SKM-1 (cell line): ENCODE results near the gene VSX1.

Experiments used
- DNase-seq: peaks from one replicate; lab custom pipeline; 2025; ENCODE audit not compliant: unreplicated experiment; lab: John Stamatoyannopoulos, UW

Gene VSX1

DNA sequence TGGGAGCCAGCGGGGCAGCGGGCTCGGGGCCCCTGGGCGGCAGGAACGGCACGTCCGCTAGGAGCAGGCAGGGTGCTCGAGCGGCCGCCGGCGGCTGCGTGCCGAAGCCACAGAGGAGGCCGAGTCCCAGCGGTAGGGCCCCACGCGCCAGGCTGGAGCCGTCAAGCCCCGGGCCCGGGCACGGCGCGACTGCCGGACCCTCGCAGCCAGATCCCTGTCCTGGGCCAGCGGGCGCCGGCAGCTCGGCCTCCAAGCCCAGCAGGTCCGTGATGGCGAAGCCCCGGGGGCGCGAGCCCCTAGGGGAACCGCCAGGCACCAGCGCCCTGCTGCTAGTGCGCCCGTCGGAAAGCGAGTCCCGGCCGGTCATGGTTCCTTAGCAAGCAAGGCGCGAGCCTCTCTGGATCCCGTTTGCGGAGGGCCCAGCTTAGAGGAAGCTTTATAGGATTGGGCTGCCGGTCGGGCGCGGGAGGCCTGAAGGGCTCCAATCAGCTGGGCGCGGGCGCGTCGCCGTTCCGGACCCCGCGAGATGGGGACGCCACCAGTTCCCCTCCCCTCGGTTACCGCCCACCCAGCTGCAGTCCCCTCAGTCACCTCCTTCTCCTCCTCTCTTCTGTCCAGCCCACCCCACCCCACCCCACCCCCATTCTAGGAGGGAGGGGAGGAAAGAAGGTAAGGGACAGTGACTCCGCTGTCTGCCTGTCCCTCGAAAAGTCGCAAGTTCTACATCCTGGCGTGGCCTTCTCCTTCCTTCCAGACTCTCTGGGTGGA, at the start of gene VSX1:
Gene VSX1, minus strand, starts transcription at position 412 of the 768 bp plus-strand sequence. Its CDS starts 45 bp downstream, at position 367.
- DNase-seq = no peak

DNA sequence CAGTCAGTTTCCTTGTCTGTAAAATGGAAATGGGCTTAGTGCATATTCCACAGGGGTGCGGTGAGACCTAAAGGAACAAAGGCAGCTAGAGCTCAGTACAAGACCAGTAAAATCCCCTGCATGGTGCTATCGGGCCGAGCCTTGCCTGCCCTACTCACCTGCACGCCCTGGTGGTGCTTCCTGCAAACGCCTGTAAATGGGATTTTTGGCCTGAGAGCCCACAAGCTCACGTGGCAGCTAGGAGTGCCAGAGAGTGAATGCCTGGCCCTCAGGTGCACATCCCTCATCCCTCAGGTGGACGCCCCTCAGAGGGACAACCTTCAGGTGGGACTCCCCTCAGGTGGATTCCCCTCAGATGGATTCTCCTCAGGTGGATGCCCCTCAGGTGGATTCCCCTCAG, 48.0 kb upstream of the VSX1 start:
- DNase-seq = no peak

DNA sequence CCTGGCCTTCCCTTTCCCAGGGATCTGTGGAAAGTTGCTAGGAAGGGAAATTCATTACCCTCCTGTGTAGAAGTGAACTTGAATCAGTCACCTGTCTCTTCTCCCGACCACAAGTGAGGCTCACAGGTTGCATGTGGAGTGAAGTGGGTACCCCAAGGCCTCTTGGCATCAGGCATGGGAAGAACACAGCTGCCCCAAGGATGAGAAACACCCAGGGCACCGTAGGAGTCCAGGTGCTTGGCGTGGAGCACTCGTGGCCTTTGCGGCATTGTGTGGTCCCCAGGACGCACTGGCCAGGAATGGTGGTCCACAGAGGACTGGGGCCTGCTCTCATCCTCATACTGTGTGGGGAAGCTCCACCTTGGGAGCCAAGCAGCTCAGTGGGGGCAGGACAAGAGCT, 47.5 kb upstream of the VSX1 start:
- no peak for DNase-seq

DNA sequence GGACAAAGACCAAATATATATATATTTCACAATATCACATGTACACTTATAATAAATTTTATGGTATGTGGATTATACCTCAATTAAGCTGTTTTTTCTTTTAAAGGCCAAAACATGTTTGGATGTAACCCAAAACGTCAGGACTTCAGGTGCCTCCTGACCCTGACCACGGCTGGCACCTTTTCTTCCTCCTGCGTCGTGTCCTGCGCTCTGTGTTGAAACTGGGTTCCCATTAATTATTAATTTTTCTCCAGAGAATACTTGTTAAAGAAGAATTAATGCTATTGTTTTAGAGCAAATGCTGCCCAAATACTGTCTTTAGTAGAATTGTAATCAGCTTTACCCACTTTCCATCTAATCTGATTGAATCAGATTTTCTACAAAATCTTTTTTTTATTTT, 46.7 kb upstream of the VSX1 start:
- DNase-seq = no peak

DNA sequence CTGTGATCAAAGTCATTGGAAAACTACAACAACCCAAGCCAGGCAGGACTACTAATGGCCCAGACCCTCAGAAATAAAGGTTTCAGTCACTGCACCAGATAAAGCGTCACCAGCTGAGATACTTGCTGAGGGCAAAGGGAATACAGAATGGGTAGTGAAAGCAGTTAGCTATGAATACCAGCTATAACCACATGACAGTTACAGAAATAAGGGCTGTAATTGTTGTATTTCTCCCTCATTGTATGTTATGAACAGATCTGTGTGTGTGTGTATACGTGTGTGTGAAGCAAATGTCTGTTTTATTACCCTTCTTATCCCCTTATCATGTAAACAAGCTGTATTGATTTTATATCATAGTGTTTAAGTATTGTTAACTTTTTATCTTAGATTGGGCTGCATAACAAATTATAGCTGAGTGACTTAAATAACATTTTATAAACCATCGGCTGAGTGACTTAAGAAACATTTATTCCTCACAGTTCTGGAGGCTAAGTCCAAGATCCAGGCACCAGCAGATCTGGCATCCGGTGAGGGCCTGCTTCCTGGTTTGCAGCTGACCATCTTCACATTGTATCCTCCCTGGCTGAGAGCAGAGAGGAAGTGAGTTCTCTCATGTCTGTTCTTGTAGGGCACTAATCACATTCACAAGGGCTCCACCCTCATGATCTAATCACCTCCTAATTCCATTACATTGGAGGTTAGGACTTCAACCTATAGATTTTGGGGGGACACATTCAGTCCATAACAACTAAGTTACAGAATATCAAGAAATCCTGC, 46.0 kb upstream of the VSX1 start:
- no peak for DNase-seq

DNA sequence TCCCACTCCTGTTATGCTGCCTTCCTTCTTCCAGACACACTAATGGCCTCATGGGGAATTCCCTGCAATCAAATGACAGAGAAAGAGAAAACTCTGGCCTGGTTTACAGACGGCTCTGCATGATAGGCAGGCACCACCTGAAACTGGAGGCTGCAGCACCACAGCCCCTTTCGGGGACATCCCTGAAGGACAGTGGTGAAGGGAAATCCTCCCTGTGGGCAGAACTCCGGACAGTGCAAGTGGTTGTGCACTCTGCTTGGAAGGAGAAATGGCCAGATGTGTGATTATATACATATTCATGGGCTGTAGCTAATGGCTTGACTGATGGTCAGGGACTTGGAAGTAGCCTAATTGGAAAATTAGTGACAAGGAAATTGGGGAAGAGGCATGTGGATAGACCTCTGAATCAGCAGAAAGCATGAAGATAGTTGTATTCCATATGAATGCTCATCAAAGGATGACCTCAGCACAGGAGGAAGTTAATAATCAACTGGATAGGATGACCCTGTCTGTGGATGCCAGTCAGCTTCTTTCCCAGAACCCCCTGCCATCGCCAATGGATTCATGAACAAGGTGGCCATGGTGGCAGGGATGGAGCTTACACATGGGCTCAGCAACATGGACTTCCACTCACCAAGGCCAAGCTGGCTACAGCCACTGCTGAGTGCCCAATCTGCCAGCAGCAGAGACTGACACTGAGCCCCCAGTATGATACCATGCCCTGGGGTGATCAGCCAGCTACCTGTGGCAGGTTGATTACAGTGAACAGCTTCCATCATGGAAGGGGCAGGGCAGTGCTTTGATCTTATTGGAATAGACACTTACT, 44.5 kb upstream of the VSX1 start:
- no peak for DNase-seq

DNA sequence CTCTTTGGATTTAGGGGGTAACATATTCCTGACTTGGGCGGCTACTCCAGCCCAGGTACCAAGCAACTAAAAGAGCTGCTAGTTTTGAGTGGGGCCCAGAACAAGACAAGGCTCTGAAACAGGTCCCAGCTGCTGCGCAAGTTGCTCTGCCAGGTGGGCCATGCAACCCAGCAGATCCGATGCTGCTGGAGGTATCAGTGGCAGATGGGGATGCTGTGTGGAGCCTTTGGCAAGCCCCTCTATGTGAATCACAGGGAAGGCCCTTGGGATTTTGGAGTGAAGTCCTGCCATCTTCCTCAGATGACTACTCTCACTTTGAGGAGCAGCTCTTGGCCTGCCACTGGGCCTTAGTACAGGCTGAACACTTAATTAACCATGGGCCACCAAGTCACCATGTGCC, 43.7 kb upstream of the VSX1 start:
- no peak for DNase-seq

DNA sequence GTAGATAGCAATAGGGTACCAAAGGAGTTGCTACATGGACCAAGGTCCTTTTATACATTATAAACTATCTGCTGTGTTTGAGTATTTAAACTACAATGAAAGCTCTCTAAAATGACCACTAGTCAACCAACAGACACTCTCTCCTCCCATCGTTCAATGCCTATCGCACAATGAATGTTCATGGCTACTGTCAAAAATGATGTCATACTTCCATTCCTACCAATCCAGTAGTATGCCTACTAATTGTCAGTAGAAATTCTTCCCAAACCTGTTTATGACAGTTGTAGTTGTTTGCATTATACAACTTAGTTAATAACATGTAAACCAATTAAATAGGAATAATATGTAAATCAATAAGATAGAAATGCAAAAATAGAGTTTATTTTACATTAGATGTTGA, 39.0 kb upstream of the VSX1 start:
- no peak for DNase-seq

DNA sequence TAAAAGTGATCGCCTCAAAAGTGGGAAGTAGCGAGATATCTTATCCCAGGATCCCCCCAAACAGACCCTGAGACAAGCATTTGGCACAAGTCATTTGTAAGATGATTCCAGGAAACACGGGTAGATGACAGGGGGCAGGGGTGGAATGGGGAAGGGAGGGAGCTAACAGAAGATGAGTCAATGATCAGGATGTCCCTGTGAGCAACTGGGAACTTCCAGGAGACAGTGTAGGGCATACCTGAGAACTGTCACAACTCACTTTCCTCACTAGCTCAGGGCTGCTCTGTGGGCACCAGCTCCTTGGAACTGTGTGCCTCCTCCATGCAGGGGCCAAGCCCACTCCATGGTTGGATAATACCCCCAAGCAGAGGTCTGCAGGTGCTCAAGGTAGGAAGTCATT, 38.5 kb upstream of the VSX1 start:
- no peak for DNase-seq

DNA sequence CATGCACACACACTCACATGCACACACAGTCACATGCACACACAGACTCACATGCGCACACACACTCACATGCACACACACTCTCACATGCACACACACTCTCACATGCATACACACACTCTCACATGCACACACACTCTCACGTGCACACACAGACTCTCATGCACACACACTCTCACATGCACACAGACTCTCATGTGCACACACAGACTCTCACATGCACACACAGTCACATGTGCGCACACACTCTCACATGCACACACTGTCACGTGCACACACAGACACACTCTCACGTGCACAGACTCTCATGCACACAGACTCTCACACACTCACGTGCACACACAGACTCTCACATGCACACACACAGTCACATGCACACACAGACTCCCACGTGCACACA, 36.6 kb upstream of the VSX1 start:
- DNase-seq = no peak

DNA sequence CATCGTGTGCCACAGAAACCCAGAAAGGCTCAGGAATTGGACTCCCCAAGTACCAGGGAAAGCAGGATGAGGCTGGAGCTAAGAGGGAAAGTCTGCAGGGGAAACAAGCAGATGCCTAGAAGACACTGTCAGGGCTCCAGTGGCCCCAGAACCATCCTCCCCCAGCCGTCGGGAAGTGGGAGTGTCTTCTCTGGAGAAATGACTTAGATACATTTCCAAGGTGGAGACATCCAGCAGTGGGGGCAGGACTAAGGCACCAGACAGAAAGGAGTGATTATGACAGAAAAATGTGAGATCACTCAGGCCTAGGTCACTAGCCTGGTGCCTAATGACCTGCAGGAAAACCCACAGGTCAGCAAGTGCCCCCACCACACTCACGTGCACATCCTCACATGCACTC, 36.0 kb upstream of the VSX1 start:
- DNase-seq = no peak

DNA sequence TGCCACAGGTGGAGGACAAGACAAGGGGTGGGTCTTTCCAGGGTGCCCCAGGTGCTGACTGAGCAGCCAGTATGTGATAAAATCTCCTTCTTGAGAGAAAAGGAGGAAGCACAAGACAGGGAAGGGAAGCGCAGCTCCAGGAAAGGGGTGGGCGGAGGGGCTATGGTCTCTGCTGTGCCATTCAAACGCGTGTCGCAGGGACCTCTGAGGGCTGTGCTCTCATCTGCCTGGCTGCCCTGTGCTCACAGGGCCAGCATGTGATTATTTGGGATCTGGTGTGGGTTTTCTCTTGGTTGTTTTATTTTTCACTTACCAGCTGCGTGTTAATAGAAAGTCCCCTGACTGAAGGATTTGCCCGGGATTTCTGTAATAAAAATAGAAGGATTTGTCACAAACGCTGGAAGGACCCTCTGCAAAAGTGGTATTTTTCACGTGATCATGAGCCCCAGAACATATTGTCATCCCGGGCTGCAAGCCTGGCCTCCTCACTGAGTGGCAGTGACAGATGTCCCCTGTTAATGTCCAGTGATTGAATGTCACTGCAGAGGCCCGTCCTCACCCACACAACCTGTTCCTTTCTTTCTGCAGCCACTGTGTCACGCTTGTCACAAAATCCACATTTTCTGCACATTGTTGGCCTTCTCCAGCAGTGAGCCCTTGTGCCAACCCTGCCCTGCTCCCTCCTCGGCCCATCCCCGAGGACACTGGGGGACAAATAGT, 35.0 kb upstream of the VSX1 start:
- no peak for DNase-seq

DNA sequence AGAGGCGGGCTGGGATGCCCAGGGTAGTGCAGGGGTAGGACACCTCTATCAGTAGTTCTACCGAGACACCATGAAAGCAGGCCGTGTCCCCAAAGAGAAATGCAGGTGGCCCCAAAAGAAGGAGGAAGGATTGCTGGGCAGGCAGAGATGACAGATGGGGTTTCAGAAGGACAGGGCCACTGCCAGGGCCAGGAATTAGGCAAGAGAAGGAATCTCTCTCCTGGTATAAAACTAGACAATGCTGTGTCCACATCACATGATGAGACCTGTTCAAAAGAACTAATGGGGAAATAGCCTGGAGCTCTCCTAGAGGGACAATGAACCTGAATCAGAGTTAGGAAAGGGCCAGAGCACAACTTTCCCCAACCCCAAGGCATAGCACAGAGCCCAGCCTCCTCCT, 21.6 kb upstream of the VSX1 start:
- DNase-seq = no peak

DNA sequence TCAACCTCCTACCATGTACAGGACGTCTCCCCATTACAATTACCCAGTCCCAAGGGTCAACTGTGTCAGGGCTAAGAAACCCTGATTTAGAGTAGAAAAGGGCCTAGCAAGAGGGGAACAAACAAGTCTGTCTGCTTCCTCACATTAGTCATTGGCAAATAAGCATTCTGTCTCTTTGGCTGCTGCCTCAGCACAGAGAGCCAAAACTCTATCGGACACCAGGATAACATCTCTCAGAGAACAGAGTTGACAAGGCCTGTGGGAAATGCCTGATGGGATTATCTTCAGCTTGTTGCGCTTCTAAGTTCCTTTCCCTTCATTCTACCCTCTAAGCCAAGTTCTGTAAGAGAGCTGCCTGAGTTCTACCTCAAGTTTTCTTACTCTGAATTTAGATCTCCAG, 19.0 kb upstream of the VSX1 start:
- no peak for DNase-seq

DNA sequence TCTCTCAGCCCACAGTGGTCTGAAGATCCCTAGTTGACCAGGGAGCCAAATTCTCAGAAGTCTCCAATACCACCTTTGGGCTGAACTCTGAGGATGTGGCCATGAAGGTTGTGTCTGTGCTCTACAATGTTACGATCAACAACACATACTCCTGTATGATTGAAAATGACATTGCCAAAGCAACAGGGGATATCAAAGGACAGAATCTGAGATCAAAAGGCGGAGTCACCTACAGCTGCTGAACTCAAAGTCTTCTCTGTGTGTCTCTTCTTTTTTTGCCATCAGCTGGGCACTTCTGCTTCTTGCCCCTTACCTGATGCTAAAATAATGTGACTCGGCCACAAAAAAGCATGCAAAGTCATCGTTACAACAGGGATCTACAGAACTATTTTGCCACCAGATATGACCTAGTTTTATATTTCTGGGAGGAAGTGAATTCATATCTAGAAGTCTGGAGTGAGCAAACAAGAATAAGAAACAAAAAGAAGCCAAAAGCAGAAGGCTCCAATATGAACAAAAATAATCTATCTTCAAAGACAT, 17.7 kb upstream of the VSX1 start:
- no peak for DNase-seq

DNA sequence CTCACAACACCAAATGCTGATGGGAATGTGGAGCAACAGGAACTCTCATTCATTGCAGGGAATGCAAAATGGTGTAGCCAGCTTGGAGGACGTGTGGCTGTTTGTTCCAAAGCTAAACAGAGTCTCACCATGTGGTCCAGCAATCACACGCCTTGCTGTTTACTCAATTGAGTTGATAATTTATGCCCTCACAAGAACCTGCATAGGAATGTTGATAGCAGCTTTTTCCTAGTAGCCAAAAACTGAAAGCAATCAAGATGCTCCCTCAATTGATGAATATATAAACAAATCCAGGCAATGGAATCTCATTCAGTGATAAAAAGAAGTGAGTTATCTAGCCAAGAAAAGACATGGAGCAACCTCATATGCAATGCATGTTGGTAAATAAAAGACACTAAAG, 15.6 kb upstream of the VSX1 start:
- DNase-seq = no peak

DNA sequence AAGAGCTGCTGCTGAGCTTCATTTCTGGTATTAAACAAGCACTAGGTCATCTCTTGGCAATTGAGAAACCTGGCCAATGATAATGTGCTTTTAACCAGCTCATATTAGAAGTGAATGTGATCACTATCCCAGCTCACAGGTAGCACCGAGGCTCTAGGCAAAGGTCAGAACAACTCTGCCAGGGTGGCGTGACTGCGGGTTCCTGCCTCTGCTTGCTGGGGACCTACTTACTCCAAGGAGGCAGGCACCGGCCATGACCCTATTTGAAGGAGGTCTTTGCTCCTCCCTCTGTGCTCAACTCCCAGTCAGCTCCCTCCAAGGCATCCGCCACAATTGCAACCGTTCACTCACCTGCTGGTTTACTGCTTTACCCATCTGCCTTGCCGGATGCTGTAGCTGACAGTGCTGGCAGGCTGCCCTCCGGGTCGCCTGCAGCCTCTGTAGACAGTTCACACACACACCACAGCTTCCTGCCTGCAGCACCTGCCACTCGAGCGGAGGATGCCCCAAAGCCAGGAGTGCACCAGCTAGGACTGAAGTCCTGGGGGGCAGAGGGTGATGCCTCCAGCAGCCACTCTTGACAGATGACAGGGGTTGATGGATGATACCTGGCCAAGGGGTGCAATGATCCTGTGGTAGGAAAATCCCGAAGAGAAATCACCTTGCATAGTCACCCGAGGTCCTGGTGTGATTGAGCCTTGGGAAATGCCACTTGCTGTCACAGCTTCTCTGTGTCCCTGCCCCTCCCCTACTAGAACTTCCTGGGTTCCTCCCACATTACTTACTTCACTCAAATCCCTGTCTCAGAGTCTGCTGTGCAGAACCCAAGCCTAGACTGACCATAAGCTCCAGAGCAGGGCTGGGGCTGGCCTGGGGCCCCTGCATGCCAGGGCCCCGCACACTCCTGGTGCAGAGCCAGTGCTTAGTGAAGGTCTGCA, 8.8 kb upstream of the VSX1 start:
- no peak for DNase-seq

DNA sequence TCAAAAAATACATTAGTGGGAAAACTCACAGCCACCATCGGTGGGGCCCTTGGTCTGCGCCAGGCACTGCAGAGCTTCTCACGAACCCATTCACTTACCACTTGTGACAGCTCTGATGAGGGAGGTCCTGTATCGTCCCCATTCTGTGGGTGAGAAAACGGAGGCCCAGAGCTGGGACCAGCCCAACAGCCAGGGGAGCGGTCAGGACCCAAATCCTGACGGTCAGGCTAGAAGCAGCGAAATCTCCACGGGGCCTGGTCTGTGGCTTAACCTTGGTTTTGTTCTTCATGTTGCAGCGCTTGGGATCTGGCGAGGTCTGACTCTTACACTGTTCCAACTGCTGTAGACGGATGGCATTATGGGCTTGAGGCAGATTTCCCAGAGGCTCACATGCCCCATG, 7.7 kb upstream of the VSX1 start:
- DNase-seq = no peak

DNA sequence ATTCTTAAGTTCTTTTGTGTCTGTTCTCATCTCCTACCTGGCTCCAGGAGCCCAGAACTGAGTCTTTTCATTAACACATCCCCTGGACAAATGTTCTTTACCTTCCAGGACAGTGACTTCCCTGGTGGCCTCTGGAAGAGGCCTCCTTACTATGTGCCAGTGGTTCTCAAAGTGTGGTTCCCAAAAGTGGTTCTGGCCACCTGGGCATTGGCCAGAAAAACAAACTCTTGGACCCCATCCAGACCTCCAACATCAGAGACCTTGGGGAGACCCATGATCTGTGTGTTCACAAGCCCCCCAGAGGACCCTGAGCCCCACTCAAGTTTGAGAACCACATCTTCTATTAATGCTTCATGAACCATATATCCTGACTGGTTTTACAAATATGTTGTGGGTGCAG, 7.2 kb upstream of the VSX1 start:
- DNase-seq = no peak

DNA sequence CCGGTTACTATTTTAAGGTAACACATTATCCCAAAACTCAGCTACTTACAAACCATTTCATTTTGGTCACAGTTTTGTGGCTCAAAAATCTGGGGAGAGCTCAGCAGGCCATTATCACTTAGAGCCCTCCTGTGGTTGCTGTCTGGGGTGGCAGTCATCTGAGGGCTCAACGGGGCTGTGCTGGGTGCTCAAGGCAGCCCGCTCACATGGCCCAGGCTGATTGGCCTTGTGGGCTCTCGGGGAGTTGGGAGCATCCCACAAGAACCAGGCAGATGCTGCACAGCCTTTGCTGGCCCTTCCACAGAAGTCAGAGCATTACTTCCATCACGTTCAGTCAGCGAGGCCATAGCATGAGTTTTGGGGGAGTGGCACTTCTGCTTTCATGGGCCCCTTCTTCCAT, 6.3 kb upstream of the VSX1 start:
- no peak for DNase-seq
